PC-3 (cell line): ENCODE data around the gene KCNJ5.

Source experiments
- EZH2 ChIP-seq: fragments of 300-600 bp; sonication (generic); IDR thresholded peaks from one replicate; pipeline ENCODE4 v1.6.1; 2017; ENCODE audit warnings: antibody characterized with exemption, mild to moderate bottlenecking, low read length; ENCODE audit not compliant: unreplicated experiment
- EZH2phosphoT487 ChIP-seq: fragments of 300-600 bp; sonication (generic); IDR thresholded peaks from 2 replicates; pipeline ENCODE4 v1.6.1; 2018; ENCODE audit warnings: mild to moderate bottlenecking, antibody characterized with exemption, low read length, borderline replicate concordance
- TF ChIP-seq, protein P1 (sequence below): fragments of 300-600 bp; sonication (generic); conservative IDR thresholded peaks from 2 replicates; pipeline ENCODE4 v1.5.1; 2017; ENCODE audit warnings: antibody characterized with exemption, low read depth, mild to moderate bottlenecking, low read length

DNA sequence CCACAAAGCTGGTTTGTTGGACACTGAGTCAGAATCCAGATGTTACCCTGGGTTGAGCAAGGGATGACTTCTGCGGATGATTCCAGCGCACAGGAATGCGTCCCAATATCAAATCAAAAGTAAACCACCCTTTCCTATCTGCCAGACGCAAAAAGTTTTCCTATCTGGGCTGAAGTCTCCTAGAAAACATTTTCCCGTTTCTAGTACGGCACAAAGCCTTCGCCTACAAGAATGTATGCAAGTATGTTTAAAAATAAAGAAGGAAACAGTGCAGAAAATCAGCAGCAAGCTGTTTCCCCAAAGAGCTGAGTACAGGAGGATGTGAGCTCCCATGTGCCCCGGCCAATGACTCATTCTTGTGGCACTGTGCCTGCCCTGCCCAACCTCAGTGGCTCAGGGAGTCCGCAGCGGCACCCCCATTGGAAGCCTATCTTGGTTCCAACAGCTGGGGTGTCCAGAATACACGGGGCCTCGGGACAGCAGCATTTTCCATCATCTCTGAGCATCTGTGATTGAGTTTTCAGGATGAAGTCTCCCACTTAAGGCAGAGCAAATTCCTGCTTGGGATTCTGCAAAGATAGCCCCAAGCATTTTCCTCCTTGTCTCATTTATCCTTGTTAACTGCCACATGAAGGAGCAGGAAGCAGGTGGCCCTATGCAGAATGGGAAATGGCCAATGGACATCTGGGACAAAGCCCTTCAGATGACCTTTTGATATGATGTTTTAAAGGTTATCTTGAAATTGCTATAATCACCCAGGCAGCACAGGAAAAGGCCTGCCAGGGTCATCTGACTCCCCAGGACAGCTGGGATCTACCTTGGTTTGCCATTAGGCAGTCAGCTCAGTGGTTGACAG is 17.5 kb downstream of the KCNJ5 start:
- TF ChIP-seq, protein P1, sequence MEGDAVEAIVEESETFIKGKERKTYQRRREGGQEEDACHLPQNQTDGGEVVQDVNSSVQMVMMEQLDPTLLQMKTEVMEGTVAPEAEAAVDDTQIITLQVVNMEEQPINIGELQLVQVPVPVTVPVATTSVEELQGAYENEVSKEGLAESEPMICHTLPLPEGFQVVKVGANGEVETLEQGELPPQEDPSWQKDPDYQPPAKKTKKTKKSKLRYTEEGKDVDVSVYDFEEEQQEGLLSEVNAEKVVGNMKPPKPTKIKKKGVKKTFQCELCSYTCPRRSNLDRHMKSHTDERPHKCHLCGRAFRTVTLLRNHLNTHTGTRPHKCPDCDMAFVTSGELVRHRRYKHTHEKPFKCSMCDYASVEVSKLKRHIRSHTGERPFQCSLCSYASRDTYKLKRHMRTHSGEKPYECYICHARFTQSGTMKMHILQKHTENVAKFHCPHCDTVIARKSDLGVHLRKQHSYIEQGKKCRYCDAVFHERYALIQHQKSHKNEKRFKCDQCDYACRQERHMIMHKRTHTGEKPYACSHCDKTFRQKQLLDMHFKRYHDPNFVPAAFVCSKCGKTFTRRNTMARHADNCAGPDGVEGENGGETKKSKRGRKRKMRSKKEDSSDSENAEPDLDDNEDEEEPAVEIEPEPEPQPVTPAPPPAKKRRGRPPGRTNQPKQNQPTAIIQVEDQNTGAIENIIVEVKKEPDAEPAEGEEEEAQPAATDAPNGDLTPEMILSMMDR: no peak
- TF ChIP-seq EZH2: no peak
- no peak for TF ChIP-seq EZH2phosphoT487
